NCI-H2196 treated with DMSO at 0.1 percent for 48 hours (cell line): ENCODE measurements around the gene RHAG.
"Not testable (repeated sequence)": the region's sequence is repeated elsewhere in the genome, so short reads cannot be mapped to it uniquely, and the experiment has no call there.

Experiments used
- DNase-seq: peaks from one replicate; lab custom pipeline; 2025; ENCODE audit not compliant: unreplicated experiment; lab: John Stamatoyannopoulos, UW

RHAG gene

GRCh38 chr6:49635978-49636712 lies 494 bp downstream of the RHAG start:
- DNase-seq = no peak

GRCh38 chr6:49635480-49635879 lies 1.2 kb downstream of the RHAG start:
- no peak for DNase-seq

DNA sequence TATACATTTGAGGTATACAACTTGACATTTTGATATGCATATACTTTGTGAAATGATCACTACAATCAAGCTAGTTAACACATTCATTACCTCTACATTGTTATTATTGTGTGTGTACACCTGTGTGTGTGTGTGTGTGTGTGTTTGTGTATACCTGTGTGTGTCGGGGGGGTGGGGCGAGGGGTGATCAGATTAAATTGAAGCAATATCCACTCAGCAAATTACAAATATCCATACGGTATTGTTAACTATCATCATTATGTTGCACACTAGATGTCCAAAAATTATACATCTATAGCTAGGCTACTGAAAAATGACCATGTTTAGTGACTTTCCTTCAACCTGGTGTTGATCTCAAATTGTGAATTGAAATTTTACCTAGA lies 1.8 kb downstream of the RHAG start:
- DNase-seq = no peak

GRCh38 chr6:49634092-49634835 lies 2.4 kb downstream of the RHAG start:
- no peak for DNase-seq

- DNase-seq = no peak
Measured at GRCh38 chr6:49633541-49633940, 3.1 kb downstream of the RHAG start.

DNA sequence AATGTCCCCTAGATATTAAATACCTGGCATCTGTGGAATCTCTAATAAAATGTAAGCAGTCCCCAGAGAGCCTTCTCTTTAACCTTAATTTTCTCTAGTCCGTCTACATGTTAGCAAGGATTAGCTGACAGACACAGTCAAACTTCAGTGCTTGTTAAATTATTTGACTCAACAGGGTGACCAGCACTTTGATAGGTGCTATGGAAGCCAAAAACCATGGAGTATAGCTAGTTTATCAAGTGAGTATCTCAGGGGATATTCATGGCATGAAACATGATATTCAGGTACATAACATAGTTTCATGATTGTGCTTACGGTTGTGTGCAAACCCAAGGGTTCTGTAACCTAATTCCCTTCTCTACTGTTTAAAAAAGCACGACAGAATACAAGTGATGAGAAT lies 3.9 kb downstream of the RHAG start:
- no peak for DNase-seq

GRCh38 chr6:49629485-49630088 lies 7.1 kb downstream of the RHAG start:
- not testable (repeated sequence) for DNase-seq

GRCh38 chr6:49626811-49627210 lies 9.8 kb downstream of the RHAG start:
- DNase-seq = no peak

GRCh38 chr6:49618257-49618656 lies 18.4 kb downstream of the RHAG start:
- no peak for DNase-seq

DNA sequence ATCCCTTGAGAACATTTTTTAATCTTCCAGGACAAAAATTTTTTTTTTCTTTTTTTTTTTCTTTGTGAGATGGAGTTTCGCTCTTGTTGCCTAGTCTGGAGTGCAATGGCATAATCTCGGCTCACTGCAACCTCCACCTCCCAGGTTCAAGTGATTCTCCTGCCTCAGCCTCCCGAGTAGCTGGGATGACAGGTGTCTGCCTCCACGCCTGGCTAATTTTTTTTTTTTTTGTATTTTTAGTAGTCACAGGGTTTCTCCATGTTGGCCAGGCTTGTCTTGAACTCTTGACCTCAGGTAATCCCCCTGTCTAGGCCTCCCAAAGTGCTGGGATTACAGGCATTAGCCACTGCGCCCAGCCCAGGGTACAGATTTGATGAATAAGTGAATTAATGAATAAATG lies 22.5 kb downstream of the RHAG start:
- not testable (repeated sequence) for DNase-seq

- no peak for DNase-seq
Measured at GRCh38 chr6:49609285-49609684, 27.4 kb downstream of the RHAG start.

DNA sequence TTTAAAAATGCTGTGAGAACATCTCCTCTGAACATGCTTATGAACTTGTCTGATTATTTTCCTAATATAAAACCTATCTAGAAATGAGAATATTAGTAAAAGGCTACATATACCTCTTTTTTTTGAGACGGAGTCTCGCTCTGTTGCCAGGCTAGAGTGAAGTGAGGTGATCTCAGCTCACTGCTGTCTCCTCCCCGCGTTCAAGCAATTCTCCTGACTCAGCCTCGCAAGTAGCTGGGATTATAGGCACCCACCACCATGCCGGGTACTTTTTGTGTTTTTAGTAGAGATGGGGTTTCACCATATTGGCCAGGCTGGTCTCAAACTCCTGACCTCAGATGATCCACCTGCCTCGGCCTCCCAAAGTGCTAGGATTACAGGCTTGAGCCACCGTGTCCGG lies 28.4 kb downstream of the RHAG start:
- DNase-seq = not testable (repeated sequence)

DNA sequence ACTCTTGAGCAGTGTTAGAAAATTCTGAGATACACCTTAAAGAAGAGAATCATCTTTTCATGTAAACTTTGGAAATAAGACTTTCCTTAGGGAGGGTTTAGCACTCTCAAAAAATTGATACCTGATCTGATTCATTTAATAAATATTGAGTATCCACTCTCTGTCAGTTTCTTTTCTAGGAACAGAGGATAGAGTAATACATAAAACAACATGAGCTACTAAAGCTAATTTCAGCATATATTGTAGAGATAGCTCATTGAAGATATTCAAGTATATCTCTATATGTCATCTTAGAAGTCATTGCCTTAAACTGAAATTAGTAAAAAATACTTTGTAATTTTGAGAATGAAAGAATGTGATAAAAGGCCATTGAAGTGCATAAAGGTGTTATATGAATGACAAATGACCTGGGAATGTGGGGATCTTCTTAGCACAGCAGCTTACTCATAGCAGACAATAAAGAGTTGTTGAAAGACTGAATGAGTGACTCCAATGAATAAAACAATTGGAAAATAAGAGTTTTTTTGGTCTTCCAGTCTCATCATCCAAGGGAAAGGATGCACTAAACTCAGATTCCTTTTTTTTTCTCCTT lies 29.2 kb downstream of the RHAG start:
- no peak for DNase-seq

DNA sequence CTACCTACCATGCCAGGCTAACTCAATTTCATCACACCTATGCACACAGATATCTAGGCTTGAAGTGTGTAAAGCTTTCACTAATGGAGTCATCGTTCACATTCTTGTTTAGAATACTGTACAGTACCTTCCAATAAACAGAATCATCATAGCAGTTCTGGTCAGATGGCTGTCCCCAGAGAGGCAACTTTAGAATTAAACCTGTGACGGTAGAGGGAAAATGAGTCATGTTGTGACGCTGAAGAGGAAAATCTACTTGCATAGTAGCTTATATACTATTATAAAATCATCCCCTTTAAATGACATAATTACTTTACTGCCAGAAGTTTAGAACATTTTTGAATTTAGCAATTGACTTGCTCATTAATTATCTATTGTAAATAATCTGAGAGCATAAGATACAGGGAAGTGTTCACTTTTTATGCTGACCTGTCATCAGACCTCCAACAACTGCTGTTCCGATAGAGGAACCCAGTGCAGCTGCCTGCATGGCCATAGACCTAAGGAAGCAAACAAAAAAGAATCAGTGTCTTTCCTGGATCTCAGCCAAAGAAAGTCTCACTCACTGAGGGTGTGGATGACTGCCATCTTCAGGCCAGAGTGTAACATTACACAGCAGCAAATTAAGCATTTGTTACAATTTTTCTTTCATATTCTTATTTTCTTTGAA lies 29.8 kb downstream of the RHAG start:
- DNase-seq = peak; percentile 80

- not testable (repeated sequence) for DNase-seq
Measured at GRCh38 chr6:49604080-49604479, 32.6 kb downstream of the RHAG start.

DNA sequence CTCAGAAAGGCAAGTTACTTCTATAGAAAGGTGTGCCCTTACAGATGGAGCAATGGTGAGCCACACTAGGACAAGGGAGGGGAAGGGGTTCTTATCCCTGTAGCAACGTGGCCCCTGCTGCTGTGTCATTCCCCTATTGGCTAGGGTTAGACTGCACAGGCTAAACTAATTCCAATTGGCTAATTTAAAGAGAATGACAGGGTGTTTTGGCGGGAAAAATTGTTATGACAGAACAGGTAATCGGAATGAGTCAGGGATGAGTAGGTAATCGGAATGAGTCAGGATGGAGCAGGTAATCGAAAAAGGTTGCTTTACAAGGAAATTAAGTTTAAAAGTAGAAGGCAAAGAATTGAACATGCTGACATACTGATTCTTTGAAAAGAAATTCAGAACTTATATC lies 49.4 kb downstream of the RHAG start:
- DNase-seq = not testable (repeated sequence)

DNA sequence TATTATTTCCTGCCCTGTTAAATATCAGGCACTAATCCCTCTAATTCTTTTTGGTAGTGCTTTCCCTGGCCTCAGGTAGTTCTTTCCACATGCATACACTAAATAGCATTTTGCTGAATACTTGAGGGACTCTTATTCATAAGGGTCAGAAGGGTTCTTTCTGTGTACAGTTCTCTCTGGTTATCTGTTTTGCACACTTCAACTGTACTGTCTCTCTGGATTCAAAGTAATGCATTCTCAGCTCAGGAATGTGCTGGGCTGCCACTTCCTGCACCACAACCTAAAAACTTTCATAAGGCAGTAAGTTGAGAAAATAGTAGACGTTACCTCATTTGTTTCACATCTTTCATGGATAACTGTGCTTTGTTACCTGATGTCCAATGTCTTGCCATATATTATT lies 54.1 kb downstream of the RHAG start:
- DNase-seq = no peak

DNA sequence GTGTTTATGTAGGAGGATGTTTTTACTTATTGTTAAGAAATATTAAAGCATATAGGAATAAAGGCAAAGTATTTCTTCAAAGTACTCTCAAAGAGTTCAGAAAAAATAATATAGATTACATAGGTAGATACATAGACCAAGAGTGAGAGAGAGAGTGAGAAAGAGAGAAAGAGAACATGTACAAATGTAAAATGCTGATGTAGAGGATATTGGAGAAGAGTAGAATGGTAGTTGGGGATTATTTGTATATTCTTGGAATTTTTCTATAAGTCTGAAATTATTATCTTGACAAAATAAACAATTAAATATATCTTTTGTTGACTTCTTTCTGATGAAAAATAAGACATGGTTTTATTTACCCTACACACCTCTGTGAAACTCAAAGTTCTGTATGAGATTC lies 57.0 kb downstream of the RHAG start:
- no peak for DNase-seq

GRCh38 chr6:49576618-49577017 lies 60.0 kb downstream of the RHAG start:
- DNase-seq = no peak

DNA sequence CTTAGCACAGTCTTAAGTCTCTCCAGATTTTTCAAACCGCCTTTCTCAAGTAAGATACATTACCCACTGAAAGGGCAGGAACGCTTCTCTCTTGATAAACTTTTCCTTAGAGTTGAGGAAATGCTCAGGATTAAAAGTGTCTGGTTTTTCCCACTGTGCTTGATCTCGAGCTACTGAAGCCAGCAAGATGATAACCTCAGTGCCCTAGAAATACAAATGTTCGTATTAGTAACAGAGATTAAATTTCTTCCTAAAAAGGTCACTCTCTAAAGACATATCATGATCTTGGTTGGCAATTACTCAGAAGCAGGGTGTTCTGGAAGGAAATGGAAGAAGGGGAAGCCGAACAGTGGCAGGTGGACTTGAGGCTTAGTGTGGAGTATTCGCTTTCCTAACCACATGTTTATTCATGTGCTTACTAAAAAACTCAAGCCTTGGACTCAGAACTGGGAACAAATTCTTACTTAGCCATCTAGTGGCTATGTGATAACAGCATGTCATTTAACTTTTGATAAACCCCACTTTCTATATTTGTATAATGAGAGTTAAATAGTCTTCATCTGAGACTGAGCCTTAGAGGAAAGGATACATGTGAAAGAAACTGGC lies 66.1 kb downstream of the RHAG start:
- no peak for DNase-seq

DNA sequence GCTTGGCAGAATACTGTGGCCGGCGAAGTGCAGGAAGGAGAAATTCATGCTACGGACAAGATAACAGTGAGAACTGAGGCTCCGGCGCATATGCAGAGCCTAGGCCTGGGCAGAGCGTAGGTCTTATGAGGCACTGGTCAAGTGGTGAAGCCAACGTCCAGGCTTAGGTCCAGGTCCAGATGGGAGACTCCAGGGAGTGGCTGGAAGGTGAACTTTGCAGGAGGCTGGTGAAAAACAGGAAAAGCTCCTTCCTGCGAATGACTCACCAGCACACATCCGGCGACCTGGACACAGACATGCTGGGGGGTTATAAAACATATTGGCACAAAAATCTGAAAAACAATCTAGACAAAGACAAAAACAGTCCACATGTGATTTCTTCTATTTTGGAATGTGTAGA lies 70.8 kb downstream of the RHAG start:
- DNase-seq = no peak
